HEK293T (cell line): Measurements from ENCODE around the gene ARL15.

ENCODE experiments used
- BHLHE40 ChIP-seq: fragments of 450-650 bp; IDR thresholded peaks from 2 replicates; pipeline ENCODE4 v1.6.1; 2016; ENCODE audit warnings: mild to moderate bottlenecking, moderate library complexity, borderline replicate concordance
- ELF4 ChIP-seq: fragments of 450-650 bp; IDR thresholded peaks from 2 replicates; pipeline ENCODE4 v1.6.1; 2017; ENCODE audit warnings: antibody characterized with exemption
- SP1 ChIP-seq: fragments of 450-650 bp; IDR thresholded peaks from 2 replicates; pipeline ENCODE4 v1.6.1; 2017

- TF ChIP-seq SP1, result no peak
- TF ChIP-seq ELF4, result no peak
- no peak for TF ChIP-seq BHLHE40
Observed at GRCh38 chr5:53924392-53924791, 386.0 kb downstream of the ARL15 start.
